HG03442 (cell line): Measurements from ENCODE around the gene SLC39A8.

Experiments used
- ATAC-seq: cut with Tn5 transposase; IDR thresholded peaks from one replicate; pipeline ENCODE4 v1.9.1; 2021; ENCODE audit warnings: mild to moderate bottlenecking, moderate library complexity; ENCODE audit not compliant: unreplicated experiment

SLC39A8 gene

DNA sequence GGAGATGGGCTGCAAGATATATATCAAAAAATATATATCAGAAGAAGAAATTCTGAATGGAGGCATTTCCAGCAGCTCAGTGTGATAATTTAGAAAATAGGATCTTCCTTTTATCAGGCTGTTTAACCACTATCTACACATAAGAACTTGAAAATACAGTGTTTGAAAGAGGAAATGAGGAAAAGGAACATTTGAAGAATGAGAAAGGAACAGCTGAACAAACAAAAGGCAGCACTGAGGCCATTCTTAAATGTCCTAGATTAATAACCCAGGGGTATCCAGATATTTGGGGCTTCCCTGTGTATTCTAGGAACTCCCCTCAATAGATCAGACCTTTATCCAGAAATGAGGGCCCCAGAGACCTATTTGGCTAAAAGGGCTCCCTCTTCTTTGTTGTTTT, 4.1 kb downstream of the SLC39A8 start:
- no peak for ATAC-seq

DNA sequence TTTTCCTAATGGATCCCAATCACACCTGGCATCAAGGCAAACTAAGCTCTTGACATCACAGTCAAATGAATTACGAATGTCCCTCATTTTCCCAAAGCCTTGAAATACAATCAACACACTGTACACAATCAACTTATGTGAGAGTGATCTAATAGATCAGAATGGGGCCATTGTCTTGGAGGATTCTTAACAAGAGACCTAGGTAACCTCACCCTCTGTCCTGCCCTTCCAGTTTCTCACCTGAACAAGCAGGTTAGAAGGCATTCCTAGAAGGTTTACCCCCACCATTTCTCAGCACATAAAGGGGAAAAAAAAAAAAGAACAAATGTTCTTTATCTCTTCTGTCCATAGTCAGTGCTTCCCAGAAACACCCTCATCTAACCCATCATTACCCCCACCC, 6.3 kb downstream of the SLC39A8 start:
- no peak for ATAC-seq

DNA sequence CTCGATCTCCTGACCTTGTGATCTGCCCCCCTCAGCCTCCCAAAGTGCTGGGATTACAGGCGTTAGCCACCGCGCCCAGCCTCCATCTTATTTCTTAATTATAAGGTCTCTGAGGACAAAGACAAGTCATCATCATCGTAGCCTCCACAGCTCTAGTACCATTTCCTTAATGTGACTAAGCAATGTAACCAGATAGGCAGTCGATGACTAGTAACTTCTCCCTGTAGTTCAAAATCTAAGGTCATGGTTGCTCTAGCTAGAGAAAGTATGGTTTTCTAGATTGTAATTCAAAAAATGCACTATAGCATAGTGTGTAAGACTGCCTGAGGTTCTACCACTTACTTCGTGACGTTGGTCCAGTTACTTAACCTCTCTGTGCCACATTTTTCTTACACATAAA, 6.9 kb downstream of the SLC39A8 start:
- no peak for ATAC-seq

DNA sequence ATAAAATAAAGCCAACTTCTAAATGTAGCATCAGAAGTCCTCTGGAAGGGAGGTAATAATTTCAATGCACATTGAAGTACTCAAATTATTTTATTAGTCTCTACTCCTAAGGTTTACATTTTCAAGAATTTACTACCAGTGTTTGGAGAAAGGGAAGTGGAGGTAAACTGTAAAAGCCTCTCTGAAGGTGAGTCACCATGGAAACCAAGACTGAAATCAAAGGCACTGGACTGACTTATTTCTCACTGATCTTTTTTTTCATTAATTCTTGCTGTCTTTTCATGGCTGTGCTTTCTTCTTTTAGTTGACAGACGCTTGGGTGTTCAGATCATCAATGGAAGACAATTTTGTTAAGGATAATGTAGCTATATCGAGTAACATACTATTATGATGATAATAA, 9.7 kb downstream of the SLC39A8 start:
- no peak for ATAC-seq

DNA sequence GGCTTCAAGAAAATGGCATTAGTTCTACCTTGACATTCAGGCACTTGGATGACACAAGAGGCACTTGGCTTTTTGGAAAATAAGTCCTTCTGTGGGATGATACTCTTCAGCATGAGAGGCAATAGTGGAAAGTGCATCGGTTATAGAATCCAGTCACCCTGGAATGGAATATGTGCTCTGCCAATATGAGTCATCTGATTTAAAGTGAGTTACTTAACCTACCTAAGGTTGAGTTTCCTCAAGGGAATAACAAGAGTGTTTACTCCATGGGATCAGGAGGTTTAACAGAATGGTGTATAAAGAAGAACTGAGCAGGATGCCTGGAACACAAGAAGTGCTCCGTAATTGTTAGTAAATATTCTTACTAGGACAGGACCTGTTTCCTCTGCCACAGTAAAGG, 10.7 kb downstream of the SLC39A8 start:
- no peak for ATAC-seq

DNA sequence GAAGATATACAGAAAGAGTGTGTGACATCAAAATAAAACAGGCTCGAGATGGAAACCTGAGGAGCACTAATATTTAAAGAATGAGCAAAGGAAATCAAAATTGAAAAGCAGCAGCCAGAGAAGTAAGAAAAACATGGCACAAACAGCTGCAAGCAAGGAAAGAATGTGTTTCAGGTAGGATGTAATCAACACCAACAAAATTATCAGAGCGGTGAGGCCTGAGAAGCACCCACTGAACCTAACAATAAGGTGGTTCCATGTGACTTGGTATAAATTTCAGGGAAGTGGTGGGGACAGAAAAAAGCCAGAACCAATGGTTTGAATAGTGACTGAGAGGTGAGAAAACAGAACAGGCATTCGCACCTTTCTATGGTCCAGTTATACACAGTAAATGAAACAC, 11.5 kb downstream of the SLC39A8 start:
- ATAC-seq = no peak

DNA sequence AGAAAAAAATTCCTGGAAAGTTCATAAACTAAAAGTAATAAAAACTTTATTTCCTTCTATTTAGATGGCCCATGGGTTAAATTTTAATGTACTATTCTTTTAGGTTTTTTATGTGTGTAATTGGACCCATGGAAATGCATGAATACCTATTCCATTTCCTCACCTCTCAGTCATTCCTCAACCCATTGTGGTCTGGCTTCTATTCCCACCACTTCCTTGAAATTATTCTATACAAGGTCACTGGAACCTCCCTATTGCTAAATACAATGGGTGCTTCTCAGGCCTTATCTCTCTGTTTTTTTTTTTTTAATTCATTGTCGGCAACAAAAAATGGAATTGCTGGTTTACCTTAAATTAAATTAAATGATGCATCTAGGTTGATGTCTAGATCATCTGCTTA, 17.2 kb downstream of the SLC39A8 start:
- ATAC-seq = no peak

DNA sequence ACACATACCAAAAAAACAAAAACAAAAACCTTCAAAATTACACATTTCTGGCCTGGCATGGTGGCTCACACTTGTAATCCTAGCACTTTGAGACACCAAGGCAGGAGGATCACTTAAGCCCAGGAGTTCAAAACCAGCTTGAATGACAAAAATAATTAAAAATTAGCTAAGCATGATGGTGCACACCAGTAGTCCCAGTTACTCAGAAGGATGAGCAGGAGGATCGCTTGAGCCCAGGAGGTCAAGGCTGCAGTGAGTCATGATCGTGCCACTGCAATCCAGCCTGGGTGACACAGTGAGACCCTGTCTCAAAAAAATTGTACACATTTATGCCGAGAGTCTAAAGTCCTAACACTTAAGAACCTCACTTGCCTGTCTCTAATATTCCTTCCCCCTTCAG, 18.3 kb downstream of the SLC39A8 start:
- ATAC-seq = no peak

DNA sequence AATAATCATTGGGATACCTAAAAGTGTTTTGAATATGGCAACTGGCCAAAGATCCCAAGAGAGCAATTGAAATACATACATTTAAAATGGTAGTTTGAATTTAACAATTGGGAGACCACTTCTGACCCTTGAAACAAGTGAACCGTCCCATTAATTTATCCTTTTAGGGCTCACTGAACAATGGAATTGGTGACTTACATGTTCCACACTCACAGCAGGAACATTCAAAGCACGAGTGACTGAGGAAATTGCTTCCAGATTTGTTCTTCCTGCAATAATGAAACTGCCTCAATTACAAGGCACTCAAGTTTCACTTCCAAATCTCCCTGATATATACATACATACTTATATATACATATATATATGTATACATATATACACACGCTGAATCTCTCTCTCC, 20.6 kb downstream of the SLC39A8 start:
- ATAC-seq = no peak

DNA sequence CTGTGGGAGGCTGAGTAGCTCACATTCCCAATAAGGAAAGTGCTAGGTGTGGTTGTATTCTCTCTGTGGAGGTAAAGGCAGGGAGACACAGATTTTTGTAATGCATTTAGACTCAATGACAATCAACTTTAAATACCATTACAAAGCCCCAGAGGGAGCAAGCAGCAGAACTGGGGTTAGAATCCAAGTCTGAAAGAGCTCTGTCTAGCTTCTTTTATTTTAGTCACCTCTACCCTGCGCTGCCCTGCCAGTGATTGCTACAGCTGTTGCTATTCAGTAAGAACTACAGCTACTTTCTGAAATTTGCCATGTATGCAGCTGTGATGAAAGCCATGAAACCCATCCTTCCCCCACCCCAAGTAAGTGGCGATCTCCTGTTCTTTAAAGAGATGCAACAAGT, 22.5 kb downstream of the SLC39A8 start:
- no peak for ATAC-seq

DNA sequence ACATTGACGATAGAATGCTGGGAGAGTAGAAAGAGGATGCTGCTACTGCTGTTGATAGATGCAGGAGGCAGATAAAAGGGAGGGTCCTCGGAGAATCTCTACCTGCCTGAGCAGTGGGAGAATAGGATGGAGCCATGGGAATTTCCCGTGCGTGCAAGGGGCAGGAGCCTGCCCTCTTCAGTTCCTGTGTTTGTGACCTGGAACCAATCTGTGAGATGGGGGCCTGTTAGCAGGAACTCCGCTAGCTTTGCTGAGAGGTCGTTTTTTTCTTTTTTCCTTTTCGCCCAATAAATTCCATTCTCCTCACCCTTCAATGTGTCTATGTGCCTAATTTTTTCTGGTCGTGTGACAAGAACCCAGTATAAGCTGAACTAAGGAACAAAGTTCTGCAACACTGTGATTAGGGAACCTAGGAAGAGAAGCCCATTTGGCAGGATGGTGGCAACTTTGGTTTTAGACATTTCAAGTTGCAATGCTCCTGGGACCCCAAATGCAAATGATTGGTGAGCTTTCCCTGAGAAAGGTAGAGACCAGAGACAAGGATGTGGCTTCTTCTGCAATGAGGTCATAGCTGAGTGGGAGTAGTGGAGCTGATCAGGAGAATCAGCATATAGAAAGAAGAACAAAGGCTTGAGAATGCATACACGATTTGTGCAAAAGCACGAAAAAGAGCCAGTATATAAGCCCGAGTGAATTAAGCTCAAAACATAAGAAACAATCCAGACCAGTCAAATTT, 23.9 kb downstream of the SLC39A8 start:
- ATAC-seq = peak; percentile 95

DNA sequence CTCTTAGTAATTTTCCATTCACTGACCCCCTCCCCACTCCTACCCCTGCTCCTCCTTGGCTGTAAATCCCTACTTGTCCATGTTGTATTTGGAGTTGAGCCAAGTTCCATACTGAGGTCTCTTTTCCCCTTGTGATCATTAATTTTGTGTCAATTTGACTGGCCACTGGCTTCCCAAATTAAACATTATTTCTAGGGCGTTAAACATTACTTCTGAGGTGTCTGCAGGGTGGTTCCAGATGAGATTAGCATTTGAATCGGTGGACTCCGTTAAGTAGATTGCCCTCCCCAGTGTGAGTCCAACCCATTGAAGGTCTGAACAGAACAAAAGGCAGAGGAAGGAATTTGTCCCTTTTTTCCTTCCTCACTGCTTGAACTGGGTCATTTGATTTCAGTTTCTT, 25.7 kb downstream of the SLC39A8 start:
- no peak for ATAC-seq

DNA sequence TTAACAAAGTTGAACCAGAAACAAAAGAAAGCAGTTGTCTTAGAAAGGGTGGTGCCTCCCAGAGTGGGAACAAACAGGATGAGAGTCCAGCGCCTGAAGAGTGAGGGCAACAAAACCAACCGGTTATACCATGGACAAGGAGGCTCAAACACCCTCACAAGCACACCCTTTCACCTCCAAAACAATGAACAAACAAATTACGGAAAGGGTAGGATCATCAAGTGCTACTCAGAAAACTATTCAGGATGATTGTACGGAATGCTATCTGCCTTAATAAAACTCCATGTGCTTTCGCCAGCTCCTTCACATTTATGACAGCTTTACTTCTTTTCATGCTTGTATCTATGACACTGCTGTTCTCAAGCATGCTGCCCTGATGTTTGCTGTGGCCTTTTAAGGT, 26.8 kb downstream of the SLC39A8 start:
- no peak for ATAC-seq

DNA sequence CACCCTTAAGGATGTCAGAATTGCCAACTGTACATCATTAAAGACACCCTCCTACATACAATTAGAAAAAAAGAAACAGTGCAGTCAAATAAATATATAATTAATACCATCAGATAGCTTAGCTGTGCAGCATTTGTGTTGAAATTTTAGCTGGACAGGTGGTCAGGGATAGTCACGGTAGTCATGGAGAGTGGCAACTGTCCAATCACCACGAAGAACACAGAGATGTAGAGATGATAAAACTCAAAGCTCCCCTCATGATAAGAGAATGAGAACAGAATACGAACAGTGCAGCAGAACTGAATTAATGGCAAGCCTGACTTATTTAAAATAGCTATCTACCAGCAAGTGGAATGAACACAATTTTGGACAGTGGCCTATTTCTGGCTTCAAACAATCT, 27.2 kb downstream of the SLC39A8 start:
- ATAC-seq = no peak

DNA sequence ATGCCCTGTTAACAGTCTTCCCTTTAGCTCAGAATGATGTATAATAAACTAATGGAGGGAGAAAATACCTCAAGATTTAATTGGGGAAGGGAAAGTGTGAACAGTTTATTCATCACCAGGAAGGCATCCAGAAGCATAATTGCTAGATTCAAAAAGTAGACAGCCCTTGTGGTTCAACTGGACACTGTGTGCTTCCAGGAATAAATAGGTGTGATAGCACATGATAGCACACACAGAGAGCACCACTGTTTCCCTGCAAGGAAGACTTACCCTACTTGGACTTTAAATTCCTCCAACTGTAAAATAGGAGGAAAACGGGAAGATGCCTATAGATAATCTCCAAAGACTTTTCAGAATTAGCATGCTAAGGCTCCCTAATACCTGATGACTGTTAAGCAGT, 27.8 kb downstream of the SLC39A8 start:
- no peak for ATAC-seq

DNA sequence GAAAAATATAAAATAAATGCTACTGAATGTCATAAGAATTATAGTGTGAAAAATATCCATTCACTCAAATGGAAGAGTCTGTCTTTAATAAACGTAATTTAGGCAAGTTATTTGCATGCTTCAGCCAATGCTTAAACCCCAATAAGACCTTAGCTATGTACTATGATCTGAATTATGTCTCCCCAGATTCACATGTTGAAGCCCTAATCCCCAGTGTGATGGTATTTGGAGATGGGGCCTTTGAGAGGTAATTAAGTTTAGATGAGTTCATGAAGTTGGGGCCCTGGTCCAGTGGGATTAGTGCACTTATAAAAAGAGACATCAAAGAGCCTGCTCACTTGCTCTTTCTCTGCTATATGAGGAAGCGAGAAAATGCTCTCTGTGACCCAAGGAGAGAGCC, 28.7 kb downstream of the SLC39A8 start:
- no peak for ATAC-seq

DNA sequence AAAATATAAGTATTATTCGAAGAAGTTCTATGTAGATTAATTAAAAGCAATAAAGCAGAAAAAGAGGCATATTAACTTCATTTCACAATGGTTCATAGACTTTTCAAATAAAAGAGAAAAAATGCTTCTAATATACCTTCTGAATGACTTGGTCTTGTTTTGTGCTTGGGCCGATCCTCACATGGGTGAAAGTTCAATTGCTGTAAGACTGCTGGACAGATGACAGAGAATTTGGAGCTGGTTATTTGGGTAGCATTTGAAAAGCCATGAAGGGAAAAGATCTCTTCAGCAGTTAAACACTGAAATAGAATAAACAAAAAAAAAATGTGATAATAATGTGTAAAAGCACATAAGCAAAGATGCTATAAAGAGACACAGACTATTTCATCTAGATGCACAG, 29.8 kb downstream of the SLC39A8 start:
- ATAC-seq = no peak

DNA sequence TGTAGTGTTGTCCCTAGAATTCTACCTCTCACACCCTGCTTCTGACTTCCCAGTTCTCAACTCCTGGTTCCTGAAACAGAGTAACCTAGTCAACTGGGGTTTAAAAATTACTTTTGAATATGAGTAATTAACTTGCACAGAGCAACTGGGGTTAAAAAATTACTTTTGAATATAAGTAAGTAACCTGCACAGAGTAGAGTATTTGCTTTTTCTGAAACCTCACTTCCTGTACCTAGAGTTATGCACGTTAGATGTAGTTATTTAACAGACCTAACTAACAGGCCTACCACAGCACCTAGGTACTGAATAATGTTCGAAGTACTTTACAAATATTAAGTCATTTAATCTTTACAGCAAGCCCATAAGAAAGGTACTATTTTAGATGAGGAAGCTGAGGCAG, 32.9 kb downstream of the SLC39A8 start:
- ATAC-seq = no peak

DNA sequence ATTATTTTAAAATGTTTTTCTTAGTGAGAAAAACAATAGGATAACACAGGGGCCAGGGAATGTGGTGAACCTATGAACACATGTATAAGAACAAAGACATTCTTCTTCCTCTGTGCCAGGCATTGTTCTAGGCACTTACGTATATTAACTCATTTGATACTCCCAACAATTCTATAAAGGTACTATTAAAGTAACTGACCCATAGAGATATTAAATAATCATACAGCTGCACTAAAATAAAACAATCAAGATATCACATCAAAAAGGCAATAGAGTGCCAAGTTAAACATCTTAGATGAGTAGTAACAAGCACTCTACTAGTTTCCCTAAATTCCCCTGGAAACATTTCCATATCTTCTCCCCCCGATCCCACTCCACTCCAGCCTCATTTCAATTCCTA, 33.4 kb downstream of the SLC39A8 start:
- ATAC-seq = no peak

DNA sequence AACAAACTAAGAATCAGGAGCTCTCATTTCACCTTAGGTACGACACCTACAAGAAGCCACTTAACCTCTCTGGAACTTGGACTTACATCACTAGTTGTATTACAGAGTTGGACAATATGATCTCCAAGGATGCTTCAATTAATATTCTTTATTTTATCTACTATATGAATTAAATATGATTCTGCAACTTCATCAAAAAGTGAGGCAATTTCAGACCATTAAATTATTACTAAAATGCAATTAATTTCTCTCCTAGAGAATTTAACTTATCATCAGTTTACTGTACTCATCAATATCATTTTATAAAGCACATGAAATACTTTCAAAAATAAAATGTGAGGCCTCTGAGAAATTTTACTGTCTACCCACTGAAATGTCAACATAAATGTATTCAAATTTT, 33.9 kb downstream of the SLC39A8 start:
- no peak for ATAC-seq

DNA sequence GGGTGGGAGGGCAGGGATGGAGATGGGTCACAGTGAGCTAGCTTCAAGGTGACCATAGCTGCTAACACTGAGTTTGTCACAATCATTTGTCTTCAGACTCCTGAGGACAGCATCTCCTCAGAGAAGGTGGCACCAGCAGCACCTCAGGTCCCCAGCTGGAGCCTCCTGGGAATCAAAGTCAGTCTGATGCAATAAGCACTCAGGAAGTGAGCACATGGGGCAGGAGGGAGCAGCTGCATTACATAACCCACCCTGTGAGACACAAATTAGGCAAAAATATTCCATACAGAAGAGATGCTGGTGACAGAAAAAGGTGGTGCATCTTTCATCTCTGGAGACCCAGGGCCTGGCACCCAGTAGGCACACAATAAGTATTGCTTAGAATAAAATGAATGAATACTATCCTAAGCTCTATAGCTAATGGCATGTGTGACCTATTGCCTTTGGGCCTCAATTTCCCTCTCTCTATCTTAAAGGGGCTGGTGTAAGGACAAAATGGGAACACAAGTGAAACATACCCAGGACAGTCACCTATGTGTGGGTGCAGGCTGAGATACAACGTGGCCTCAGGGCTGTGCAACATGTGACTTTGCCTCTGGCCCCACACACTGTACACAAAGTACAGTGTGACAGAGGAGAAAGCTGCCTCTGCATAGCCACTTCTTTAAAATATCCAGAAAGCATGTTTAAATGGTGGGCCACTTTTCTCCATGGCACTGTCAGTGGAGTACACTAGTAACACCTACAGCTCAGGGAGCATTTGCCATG, 37.1 kb downstream of the SLC39A8 start:
- no peak for ATAC-seq

DNA sequence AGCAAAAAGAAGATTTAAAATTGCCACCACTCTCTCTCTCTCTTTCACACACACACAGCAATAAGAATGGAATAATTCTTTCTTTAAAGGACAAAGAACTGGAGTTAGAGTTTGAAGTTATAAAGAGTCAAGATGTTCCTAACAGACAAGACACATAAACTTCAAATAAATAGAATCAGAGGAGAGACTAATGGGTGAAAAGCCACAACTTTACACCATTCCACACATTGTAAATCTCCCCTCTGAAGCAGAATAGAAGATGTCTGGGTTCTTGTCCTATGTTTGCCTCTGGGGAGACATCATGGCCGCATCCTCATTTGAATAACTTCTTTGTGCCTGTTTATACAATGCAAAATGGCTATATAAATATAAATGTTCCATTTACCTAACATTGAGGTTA, 39.6 kb downstream of the SLC39A8 start:
- no peak for ATAC-seq

DNA sequence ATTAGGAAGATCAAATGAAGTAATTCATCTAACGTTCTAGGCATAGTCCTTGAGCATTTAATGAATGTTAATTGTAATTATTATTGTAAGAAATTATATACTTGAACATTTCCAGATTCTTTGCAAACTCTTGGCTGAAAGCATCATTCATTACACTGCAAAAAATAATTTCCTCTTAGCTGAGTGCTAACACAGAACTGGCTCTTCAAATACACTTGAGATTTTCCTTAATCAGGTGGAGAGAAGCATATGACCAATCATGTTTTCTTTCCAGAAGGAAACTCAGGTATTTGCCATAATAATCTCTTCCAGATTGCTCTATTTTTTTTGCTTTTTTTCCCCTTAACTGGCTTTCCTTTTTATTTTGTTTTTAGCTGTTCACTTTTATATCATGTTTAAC, 42.5 kb downstream of the SLC39A8 start:
- no peak for ATAC-seq
